ENCODE results near the gene BANK1. TPM values are rescaled to one million over a fixed set of nuclear protein-coding genes. Genes with fewer than 3 reads are reported as not detected.

Gene BANK1
- total RNA-seq, 1 experiment from 2014 or later = not detected

DNA sequence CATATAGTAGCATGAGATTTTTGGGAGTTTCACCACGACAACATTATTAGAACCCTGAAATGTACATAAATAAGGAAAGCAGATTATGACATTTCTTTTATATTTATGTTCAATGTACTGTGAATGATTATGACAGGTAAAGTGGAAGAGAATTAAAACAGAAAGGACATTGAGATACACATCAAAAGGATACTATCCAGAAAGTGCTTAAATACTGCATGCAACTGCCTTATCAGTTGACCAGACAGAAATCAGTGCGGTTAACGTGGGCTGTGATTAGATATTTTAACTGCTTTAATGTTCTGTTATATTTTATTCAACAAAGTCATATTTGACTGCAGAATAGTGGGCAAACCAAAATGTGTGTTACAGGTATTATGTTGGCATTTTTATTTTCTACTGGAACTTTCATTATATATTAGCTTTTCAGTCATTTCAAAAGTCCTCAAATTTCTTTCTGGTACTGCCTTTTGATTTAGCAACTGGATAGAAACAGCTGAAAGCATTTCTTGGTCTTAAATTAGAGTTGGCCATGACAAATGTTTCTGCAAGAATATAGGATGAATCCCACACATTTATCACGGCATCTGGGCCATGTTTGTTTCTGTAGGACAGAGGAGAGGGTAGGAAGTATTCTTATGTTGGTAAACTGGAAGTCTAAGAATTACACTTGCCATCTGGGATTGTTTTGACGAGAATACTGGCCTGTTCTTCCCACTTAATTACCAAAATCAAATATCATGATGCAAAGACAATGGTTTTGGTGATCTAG, 299.5 kb downstream of the BANK1 start:
- Mint-ChIP-seq H3K36me3 (ENCODE audit: insufficient read depth, unreplicated experiment) (no peaks in the 10 kb centered on the region), H3K4me1 (ENCODE audit: insufficient read depth, unreplicated experiment) (no peaks in the 10 kb centered on the region), H3K9me3 (ENCODE audit: unreplicated experiment) (no peaks in the 10 kb centered on the region), H3K4me3 (ENCODE audit: unreplicated experiment) (no peak overlapping the region), H3K27ac (ENCODE audit: low read depth, unreplicated experiment) (no peak overlapping the region), H3K27me3 (ENCODE audit: insufficient read depth, unreplicated experiment) (no peaks in the 10 kb centered on the region)
- intact Hi-C loops (cut with micrococcal nuclease) = no loop called here
- BruUV-seq (replicated peaks) = no TSS peak
- no peak for DNase-seq (ENCODE audit: unreplicated experiment)
- POLR2A ChIA-PET = no interaction called here
- CTCF ChIA-PET = no interaction called here
- TF ChIP-seq, protein P1, sequence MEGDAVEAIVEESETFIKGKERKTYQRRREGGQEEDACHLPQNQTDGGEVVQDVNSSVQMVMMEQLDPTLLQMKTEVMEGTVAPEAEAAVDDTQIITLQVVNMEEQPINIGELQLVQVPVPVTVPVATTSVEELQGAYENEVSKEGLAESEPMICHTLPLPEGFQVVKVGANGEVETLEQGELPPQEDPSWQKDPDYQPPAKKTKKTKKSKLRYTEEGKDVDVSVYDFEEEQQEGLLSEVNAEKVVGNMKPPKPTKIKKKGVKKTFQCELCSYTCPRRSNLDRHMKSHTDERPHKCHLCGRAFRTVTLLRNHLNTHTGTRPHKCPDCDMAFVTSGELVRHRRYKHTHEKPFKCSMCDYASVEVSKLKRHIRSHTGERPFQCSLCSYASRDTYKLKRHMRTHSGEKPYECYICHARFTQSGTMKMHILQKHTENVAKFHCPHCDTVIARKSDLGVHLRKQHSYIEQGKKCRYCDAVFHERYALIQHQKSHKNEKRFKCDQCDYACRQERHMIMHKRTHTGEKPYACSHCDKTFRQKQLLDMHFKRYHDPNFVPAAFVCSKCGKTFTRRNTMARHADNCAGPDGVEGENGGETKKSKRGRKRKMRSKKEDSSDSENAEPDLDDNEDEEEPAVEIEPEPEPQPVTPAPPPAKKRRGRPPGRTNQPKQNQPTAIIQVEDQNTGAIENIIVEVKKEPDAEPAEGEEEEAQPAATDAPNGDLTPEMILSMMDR (IDR thresholded peaks at IDR 0.05; ENCODE audit: unreplicated experiment) = no peak

DNA sequence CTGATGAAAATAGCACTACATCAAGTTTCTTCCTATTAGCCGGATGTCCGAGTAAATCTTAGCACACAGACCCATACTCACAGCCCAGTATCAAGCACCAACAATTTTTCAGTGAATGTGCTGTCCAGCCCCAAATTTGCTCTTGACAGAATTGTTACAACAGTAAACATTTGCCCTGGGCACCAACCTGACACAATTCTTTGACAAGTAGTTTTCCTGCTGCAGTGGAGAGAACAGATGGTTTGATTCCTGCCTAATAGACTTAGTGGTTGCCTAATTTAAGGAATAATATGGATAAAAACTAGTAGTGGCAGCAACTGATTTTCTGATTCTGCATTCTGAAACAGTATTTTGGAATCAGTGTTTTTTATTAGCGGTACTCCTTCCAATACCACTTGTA, 301.1 kb downstream of the BANK1 start:
- no peaks in the 10 kb centered on the region for H3K27me3 Mint-ChIP-seq (ENCODE audit: insufficient read depth, unreplicated experiment)
- H3K36me3 Mint-ChIP-seq (ENCODE audit: insufficient read depth, unreplicated experiment) = no peaks in the 10 kb centered on the region
- BruUV-seq (replicated peaks) = no TSS peak
- no peak overlapping the region for H3K27ac Mint-ChIP-seq (ENCODE audit: low read depth, unreplicated experiment)
- H3K9me3 Mint-ChIP-seq (ENCODE audit: unreplicated experiment) = no peaks in the 10 kb centered on the region
- TF ChIP-seq, protein P1 (IDR thresholded peaks at IDR 0.05; ENCODE audit: unreplicated experiment) = no peak
- no peak overlapping the region for H3K4me3 Mint-ChIP-seq (ENCODE audit: unreplicated experiment)
- ChIA-PET POLR2A (no interaction called here), CTCF (no interaction called here)
- intact Hi-C loops (cut with micrococcal nuclease) = no loop called here
- H3K4me1 Mint-ChIP-seq (ENCODE audit: insufficient read depth, unreplicated experiment) = no peaks in the 10 kb centered on the region
- no peak for DNase-seq (ENCODE audit: unreplicated experiment)

DNA sequence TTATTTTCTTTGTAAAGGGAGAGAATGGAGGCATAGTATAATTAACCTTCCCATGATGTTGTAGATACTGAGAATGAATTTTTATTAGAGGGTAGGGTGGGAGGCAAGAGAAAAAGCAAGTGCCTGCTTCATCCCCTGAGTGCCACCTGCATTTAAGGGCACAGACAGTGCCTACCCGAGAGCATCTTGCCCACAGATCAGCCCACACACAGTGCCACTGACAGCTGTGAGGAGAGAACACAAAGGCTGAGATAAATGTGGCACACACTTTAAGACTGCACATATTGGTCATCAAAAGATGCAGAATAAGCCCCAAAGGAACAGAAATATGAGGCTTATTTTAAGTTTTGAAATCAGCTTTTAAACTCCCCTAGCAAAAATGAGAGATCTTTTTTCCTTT, 304.0 kb downstream of the BANK1 start:
- no peak overlapping the region for H3K4me3 Mint-ChIP-seq (ENCODE audit: unreplicated experiment)
- TF ChIP-seq, protein P1 (IDR thresholded peaks at IDR 0.05; ENCODE audit: unreplicated experiment) = no peak
- intact Hi-C loops (cut with micrococcal nuclease) = no loop called here

DNA sequence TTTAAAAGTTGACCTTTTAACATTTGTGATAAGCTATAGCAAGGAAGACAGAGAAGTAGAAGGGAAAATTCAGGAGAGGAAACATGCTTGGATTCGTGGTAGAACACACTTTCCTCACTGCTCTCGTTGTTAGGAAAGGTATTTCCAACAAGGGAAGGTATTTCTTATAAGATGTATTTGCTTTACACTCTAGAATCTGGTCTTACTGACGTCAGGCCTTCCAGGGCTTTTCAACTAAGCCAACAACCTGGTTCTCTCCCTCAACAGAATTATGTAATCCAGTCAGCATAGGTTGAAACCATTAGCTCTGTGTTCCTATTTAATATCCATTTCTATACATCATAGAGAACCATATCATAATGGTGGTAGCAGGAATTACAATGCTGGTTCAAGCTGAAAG, 312.8 kb downstream of the BANK1 start:
- ChIA-PET POLR2A (no interaction called here), CTCF (no interaction called here)
- Mint-ChIP-seq H3K36me3 (ENCODE audit: insufficient read depth, unreplicated experiment) (no peaks in the 10 kb centered on the region), H3K4me1 (ENCODE audit: insufficient read depth, unreplicated experiment) (no peaks in the 10 kb centered on the region), H3K27ac (ENCODE audit: low read depth, unreplicated experiment) (no peak overlapping the region), H3K4me3 (ENCODE audit: unreplicated experiment) (no peak overlapping the region), H3K9me3 (ENCODE audit: unreplicated experiment) (peaks cover 14% of the 10 kb centered on the region), H3K27me3 (ENCODE audit: insufficient read depth, unreplicated experiment) (no peaks in the 10 kb centered on the region)
- no TSS peak for BruUV-seq (replicated peaks)
- intact Hi-C loops (cut with micrococcal nuclease) = no loop called here
- DNase-seq (ENCODE audit: unreplicated experiment) = no peak
- TF ChIP-seq, protein P1 (IDR thresholded peaks at IDR 0.05; ENCODE audit: unreplicated experiment) = no peak

More for the DNA sequence above, 304.0 kb downstream of the BANK1 start:
- no TSS peak for BruUV-seq (replicated peaks)
- Mint-ChIP-seq H3K4me1 (ENCODE audit: insufficient read depth, unreplicated experiment) (no peaks in the 10 kb centered on the region), H3K27ac (ENCODE audit: low read depth, unreplicated experiment) (no peak overlapping the region), H3K27me3 (ENCODE audit: insufficient read depth, unreplicated experiment) (no peaks in the 10 kb centered on the region), H3K9me3 (ENCODE audit: unreplicated experiment) (no peaks in the 10 kb centered on the region), H3K36me3 (ENCODE audit: insufficient read depth, unreplicated experiment) (no peaks in the 10 kb centered on the region)
- ChIA-PET CTCF (no interaction called here), POLR2A (interaction anchor here (0.6 kb wide), 1 partner anchor 23 kb away, joined by 3 read pairs; no protein-coding TSS in a partner anchor)
- DNase-seq (ENCODE audit: unreplicated experiment) = no peak
